Keratinocyte (primary cell): Measurements from ENCODE around the gene PKD1. TPM values are rescaled to one million over a fixed set of nuclear protein-coding genes. Genes with fewer than 3 reads are reported as not detected.

ENCODE experiments used
- DNase-seq: peaks from one replicate; pipeline ENCODE4 v3.0.0-alpha.2; 2011; ENCODE audit warnings: low read depth, missing footprints, low spot score
- FAIRE-seq: peaks from 2 replicates; lab custom pipeline; 2011; peaks lifted over from hg19 to GRCh38; lab: Jason Lieb, UNC
- H2AFZ ChIP-seq: 2 replicates; pipeline ENCODE4 v1.6.0; 2012; ENCODE audit warnings: low read length, control low read depth, inconsistent platforms; ENCODE audit not compliant: control insufficient read depth
- H3K27ac ChIP-seq: 2 replicates; pipeline ENCODE4 v1.5.1; 2011; ENCODE audit warnings: low read length; ENCODE audit not compliant: control insufficient read depth, insufficient read depth
- H3K27me3 ChIP-seq: 3 replicates; pipeline ENCODE4 v1.6.0; 2011; ENCODE audit warnings: low read length; ENCODE audit not compliant: control insufficient read depth, insufficient read depth; ENCODE audit errors: extremely low read depth
- H3K36me3 ChIP-seq, 2 experiments: 2 replicates in 1 of 2; 3 replicates in 1 of 2; pipeline ENCODE4 v1.5.1; 2011; ENCODE audit warnings: low read length in 2 of 2, mild to moderate bottlenecking in 1 of 2; ENCODE audit not compliant: control insufficient read depth in 2 of 2, insufficient read depth in 2 of 2; ENCODE audit errors: extremely low read depth in 1 of 2
- H3K4me1 ChIP-seq: 3 replicates; pipeline ENCODE4 v1.5.1; 2011; ENCODE audit warnings: low read length; ENCODE audit not compliant: control insufficient read depth, insufficient read depth; ENCODE audit errors: extremely low read depth
- H3K4me2 ChIP-seq: 3 replicates; pipeline ENCODE4 v1.6.0; 2011; ENCODE audit warnings: low read depth, low read length; ENCODE audit not compliant: control insufficient read depth, insufficient read depth; ENCODE audit errors: extremely low read depth
- H3K4me3 ChIP-seq, 3 experiments: fragments of 200-600 bp in 1 of 3; sonication (generic) in 1 of 3; 2 replicates in 2 of 3; 3 replicates in 1 of 3; pipeline ENCODE4 v1.5.1; 2011 to 2016; ENCODE audit warnings: low read length in 3 of 3, mild to moderate bottlenecking in 3 of 3, control low read depth in 2 of 3, inconsistent platforms in 1 of 3, low read depth in 1 of 3, mixed read lengths in 1 of 3, mixed run types in 1 of 3, moderate library complexity in 1 of 3; ENCODE audit not compliant: control insufficient read depth in 2 of 3, insufficient read depth in 2 of 3; ENCODE audit errors: extremely low read depth in 1 of 3
- H3K79me2 ChIP-seq: 2 replicates; pipeline ENCODE4 v1.6.0; 2012; ENCODE audit warnings: low read length; ENCODE audit not compliant: control insufficient read depth, insufficient read depth
- H3K9ac ChIP-seq: 3 replicates; pipeline ENCODE4 v1.6.0; 2011; ENCODE audit warnings: low read length; ENCODE audit not compliant: control insufficient read depth, insufficient read depth; ENCODE audit errors: extremely low read depth
- H3K9me1 ChIP-seq: 3 replicates; pipeline ENCODE4 v1.6.0; 2011; ENCODE audit warnings: low read length; ENCODE audit not compliant: control insufficient read depth, insufficient read depth; ENCODE audit errors: extremely low read depth
- H3K9me3 ChIP-seq: 2 replicates; pipeline ENCODE4 v1.5.1; 2012; ENCODE audit warnings: low read depth, low read length; ENCODE audit not compliant: control insufficient read depth
- H4K20me1 ChIP-seq: 3 replicates; pipeline ENCODE4 v1.6.0; 2011; ENCODE audit warnings: low read length; ENCODE audit not compliant: control insufficient read depth, insufficient read depth; ENCODE audit errors: extremely low read depth
- CTCF ChIP-seq, 3 experiments: IDR thresholded peaks in 1 of 3; conservative IDR thresholded peaks in 1 of 3; optimal IDR thresholded peaks in 1 of 3; 2 replicates in 2 of 3; 3 replicates in 1 of 3; pipeline versions ENCODE3 to v1.5.1; 2011; ENCODE audit warnings: low read length in 3 of 3, mild to moderate bottlenecking in 3 of 3, moderate library complexity in 2 of 3, control low read depth in 1 of 3, inconsistent platforms in 1 of 3; ENCODE audit not compliant: insufficient read depth in 2 of 3; ENCODE audit errors: extremely low read depth in 1 of 3
- EZH2 ChIP-seq: IDR thresholded peaks from one replicate; pipeline ENCODE4 v1.6.1; 2012; ENCODE audit warnings: inconsistent platforms, mild to moderate bottlenecking, low read length, moderate library complexity
- dilution Hi-C: fragments of 300-500 bp; cut with MboI; formaldehyde crosslinking; loops from one replicate; pipeline ENCODE4 v1.7.0; 2020; ENCODE audit warnings: low sequenced_read_pairs; ENCODE audit not compliant: extremely low pct_ligation_motif_present
- polyA plus RNA-seq, 5 experiments: library from polyadenylated mRNA; depleted of rRNA in 3 of 5; stranded (reverse) in 3 of 5; stranded (forward) in 1 of 5; unstranded in 1 of 5; fragments of >200 nt; gene quantifications; 1 replicate in 1 of 5; 2 replicates in 3 of 5; 3 replicates in 1 of 5; pipeline versions ENCODE4 v1.2.1 to v1.2.3, GENCODE V29; 2011 to 2012; ENCODE audit warnings: missing spikeins in 2 of 5, low read depth in 1 of 5, low replicate concordance in 1 of 5

Gene PKD1
- polyA plus RNA-seq, 1 donor (not counting 4 experiments of a cell fraction or from before 2014, with no cell fraction given), result 10.6 TPM

- dilution Hi-C loops, result no loop called here
- Histone ChIP-seq H3K27ac (no peak overlapping the region), H3K9me1 (no peaks in the 10 kb centered on the region), H3K79me2 (no peaks in the 10 kb centered on the region), H3K9ac (no peak overlapping the region), H4K20me1 (peaks cover 2% of the 10 kb centered on the region), H3K27me3 (no peaks in the 10 kb centered on the region), H3K36me3 (peaks cover 19 to 25% of the 10 kb centered on the region in 2 experiments), H2AFZ (no peak overlapping the region), H3K9me3 (no peaks in the 10 kb centered on the region), H3K4me3 (no peak overlapping the region), H3K4me2 (no peak overlapping the region), H3K4me1 (peaks cover 14% of the 10 kb centered on the region)
- no peak for DNase-seq
- no peak for FAIRE-seq
- TF ChIP-seq EZH2 (no peak), CTCF (optimal IDR thresholded peaks at IDR 0.05 in 1 of 3, IDR thresholded peaks at IDR 0.05 in 1 of 3, conservative IDR thresholded peaks at IDR 0.05 in 1 of 3; ENCODE audit: extremely low read depth in 1 of 3, insufficient read depth in 2 of 3, low read length in 3 of 3) (no peak)
Measured at GRCh38 chr16:2095315-2095853, 40.3 kb downstream of the PKD1 start.

- Histone ChIP-seq H3K27me3 (no peaks in the 10 kb centered on the region), H3K4me1 (peaks cover 23% of the 10 kb centered on the region), H3K9me3 (no peaks in the 10 kb centered on the region), H2AFZ (no peak overlapping the region), H3K27ac (no peak overlapping the region), H3K4me3 (no peak overlapping the region), H3K79me2 (no peaks in the 10 kb centered on the region), H3K36me3 (peaks cover 22 to 38% of the 10 kb centered on the region in 2 experiments), H3K4me2 (no peak overlapping the region), H4K20me1 (peaks cover 6% of the 10 kb centered on the region), H3K9ac (no peak overlapping the region), H3K9me1 (no peaks in the 10 kb centered on the region)
- dilution Hi-C loops, result no loop called here
- FAIRE-seq (no peak), DNase-seq (no peak)
- no peak for TF ChIP-seq EZH2
- no peak for TF ChIP-seq CTCF (optimal IDR thresholded peaks at IDR 0.05 in 1 of 3, IDR thresholded peaks at IDR 0.05 in 1 of 3, conservative IDR thresholded peaks at IDR 0.05 in 1 of 3; ENCODE audit: extremely low read depth in 1 of 3, insufficient read depth in 2 of 3, low read length in 3 of 3)
Measured at GRCh38 chr16:2093793-2094192, 41.9 kb downstream of the PKD1 start.
